ENCODE data around the gene KATNAL1.

- TF ChIP-seq POLR2AphosphoS5 (IDR thresholded peaks at IDR 0.05) (no peak), CTCF (IDR thresholded peaks at IDR 0.05) (peak in 2 of 4 experiments; percentile 13 to 47), POLR2A (IDR thresholded peaks at IDR 0.05) (no peak)
These were observed 148.4 kb downstream of the KATNAL1 start for GRCh38 chr13:30158774-30159445.

All from prostate gland (tissue), 2 donors.